DOHH2 (cell line): ENCODE measurements around the gene KIF6.

Experiments
- CTCF ChIP-seq: fragments of 200-600 bp; sonication (generic); IDR thresholded peaks from one replicate; pipeline ENCODE4 v1.5.1; 2014; ENCODE audit warnings: antibody characterized with exemption, mild to moderate bottlenecking, low read depth, low read length; ENCODE audit not compliant: poor library complexity, severe bottlenecking
- EZH2phosphoT487 ChIP-seq: fragments of 200-600 bp; sonication (generic); IDR thresholded peaks from 2 replicates; pipeline ENCODE4 v1.6.1; 2017; ENCODE audit warnings: borderline replicate concordance, mild to moderate bottlenecking, antibody characterized with exemption, low read length, moderate library complexity, mixed read lengths

DNA sequence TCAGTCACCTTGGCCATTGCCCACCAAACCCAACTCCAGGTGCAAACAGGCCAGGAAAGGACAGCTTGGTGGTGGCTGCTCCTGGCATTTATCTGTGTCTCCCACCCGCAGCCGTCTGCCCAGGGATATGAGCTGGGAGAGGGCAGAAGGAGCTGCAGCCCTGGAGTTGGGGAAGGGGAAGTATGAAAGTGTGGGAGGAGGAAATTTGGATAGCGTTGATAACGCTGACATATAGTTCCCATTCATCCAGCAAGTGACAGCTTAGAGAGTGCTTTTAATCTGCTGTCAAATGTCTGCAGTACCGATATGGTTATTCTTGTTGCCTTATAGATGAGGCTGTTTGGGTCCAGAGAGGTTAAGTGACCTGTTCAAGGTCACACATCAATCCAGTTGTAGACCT lies 403.4 kb downstream of the KIF6 start:
- no peak for TF ChIP-seq EZH2phosphoT487
- no peak for TF ChIP-seq CTCF
